ENCODE measurements around the gene PWP2.
"Not testable (repeated sequence)": the region's sequence is repeated elsewhere in the genome, so short reads cannot be mapped to it uniquely, and the experiment has no call there.

PWP2 gene

DNA sequence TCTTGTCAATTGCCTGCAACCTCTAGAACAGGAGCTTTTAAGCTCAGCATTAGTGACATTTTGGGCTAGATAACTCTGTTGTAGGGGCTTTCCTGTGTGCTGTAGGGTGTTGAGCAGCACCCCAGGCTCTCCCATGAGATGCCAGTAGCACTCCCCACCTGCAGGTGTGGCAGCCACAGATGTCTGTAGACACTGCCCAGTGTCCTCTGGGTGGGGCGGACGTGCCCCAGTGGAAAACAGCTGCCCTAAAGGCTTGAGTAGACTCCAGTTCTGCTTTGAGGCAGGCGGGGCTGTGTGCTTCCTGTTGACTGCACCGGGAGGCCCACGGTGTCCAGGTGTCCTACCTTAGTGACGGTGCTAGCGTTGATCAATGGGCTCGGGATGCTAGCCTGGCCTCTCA is 16.9 kb upstream of the PWP2 start:
- ATAC-seq (ENCODE audit: low read depth) (no peak), DNase-seq (ENCODE audit: low spot score) (no peak)
- H3K4me1 ChIP-seq (ENCODE audit: insufficient read depth, poor library complexity, severe bottlenecking): no peaks in the 10 kb centered on the region
- H3K36me3 ChIP-seq (ENCODE audit: low read depth): peaks cover 73% of the 10 kb centered on the region
- no peak overlapping the region for H3K27ac ChIP-seq (ENCODE audit: poor library complexity, severe bottlenecking)
- H3K4me3 ChIP-seq (ENCODE audit: severe bottlenecking): no peak overlapping the region
- no peaks in the 10 kb centered on the region for H3K9me3 ChIP-seq (ENCODE audit: severe bottlenecking)
- TF ChIP-seq, protein P1, sequence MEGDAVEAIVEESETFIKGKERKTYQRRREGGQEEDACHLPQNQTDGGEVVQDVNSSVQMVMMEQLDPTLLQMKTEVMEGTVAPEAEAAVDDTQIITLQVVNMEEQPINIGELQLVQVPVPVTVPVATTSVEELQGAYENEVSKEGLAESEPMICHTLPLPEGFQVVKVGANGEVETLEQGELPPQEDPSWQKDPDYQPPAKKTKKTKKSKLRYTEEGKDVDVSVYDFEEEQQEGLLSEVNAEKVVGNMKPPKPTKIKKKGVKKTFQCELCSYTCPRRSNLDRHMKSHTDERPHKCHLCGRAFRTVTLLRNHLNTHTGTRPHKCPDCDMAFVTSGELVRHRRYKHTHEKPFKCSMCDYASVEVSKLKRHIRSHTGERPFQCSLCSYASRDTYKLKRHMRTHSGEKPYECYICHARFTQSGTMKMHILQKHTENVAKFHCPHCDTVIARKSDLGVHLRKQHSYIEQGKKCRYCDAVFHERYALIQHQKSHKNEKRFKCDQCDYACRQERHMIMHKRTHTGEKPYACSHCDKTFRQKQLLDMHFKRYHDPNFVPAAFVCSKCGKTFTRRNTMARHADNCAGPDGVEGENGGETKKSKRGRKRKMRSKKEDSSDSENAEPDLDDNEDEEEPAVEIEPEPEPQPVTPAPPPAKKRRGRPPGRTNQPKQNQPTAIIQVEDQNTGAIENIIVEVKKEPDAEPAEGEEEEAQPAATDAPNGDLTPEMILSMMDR (IDR thresholded peaks at IDR 0.05; ENCODE audit: poor library complexity, severe bottlenecking): no peak
- H3K27me3 ChIP-seq (ENCODE audit: insufficient read depth, poor library complexity, severe bottlenecking): no peaks in the 10 kb centered on the region

DNA sequence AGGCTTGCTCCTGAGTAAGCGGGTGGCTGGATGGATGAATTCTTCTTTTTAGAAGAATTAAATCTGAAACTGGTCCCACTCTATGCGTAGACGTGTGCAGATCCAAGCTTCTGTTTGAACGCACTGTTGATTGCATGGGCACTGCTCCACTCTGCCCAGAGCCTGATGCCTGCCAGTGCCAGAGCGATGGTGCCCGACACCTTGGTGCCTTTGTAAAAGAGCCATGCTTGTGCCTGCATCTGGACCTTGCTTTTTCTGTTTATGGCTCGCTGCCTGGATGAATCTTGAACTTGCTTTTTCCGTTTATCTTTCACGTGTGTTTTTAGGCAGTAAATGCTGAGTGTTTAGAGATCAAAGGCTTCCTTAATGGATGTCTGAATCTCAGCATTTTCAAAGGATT is 15.0 kb upstream of the PWP2 start:
- Histone ChIP-seq H3K4me3 (ENCODE audit: severe bottlenecking) (no peak overlapping the region), H3K4me1 (ENCODE audit: insufficient read depth, poor library complexity, severe bottlenecking) (no peaks in the 10 kb centered on the region), H3K27ac (ENCODE audit: poor library complexity, severe bottlenecking) (no peak overlapping the region), H3K27me3 (ENCODE audit: insufficient read depth, poor library complexity, severe bottlenecking) (no peaks in the 10 kb centered on the region), H3K9me3 (ENCODE audit: severe bottlenecking) (no peaks in the 10 kb centered on the region), H3K36me3 (ENCODE audit: low read depth) (peaks cover 69% of the 10 kb centered on the region)
- DNase-seq (ENCODE audit: low spot score) (no peak), ATAC-seq (ENCODE audit: low read depth) (no peak)
- TF ChIP-seq, protein P1 (IDR thresholded peaks at IDR 0.05; ENCODE audit: poor library complexity, severe bottlenecking): no peak

DNA sequence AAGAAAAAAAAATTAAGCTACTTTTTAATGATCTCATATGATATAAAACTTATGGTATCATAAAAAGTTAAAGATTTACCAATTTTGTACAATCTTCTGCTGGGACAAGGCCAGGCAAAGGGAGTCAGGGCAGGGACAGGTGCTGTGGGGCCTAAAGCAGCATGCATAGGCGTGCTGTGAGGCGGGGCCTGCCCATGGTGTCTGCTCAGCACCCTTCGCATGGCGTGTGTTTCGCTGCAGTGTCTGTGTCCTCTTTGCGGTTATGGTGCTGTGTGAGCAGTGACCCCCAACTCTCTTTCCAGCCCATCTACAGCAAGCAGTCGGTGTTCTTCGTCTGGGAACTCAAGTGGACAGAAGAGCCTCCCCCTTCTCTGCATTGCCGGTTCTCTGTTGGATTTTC is 13.4 kb upstream of the PWP2 start:
- Histone ChIP-seq H3K36me3 (ENCODE audit: low read depth) (peaks cover 57% of the 10 kb centered on the region), H3K9me3 (ENCODE audit: severe bottlenecking) (no peaks in the 10 kb centered on the region)

DNA sequence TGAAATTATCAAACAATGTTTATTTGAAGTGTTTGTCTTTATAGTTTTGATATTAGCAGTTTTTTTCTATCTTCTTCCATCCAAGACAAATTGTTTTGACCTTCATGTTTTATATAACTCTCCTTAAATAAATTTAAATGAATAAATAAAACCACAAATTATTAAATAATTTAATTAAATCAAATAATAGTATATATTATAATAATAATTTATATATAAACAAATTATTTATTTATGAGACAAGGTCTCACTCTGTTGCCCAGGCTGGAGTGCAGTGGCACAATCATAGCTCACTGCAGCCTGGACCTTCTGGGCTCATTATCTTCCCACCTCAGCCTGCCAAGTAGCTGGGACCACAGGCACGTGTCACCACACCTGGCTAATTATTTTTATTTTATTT is 12.4 kb upstream of the PWP2 start:
- DNase-seq (ENCODE audit: low spot score) (no peak), ATAC-seq (ENCODE audit: low read depth) (no peak)
- Histone ChIP-seq H3K27ac (ENCODE audit: poor library complexity, severe bottlenecking) (no peak overlapping the region), H3K9me3 (ENCODE audit: severe bottlenecking) (no peaks in the 10 kb centered on the region), H3K4me3 (ENCODE audit: severe bottlenecking) (no peak overlapping the region), H3K4me1 (ENCODE audit: insufficient read depth, poor library complexity, severe bottlenecking) (no peaks in the 10 kb centered on the region), H3K27me3 (ENCODE audit: insufficient read depth, poor library complexity, severe bottlenecking) (no peaks in the 10 kb centered on the region), H3K36me3 (ENCODE audit: low read depth) (peaks cover 50% of the 10 kb centered on the region)
- TF ChIP-seq, protein P1 (IDR thresholded peaks at IDR 0.05; ENCODE audit: poor library complexity, severe bottlenecking): no peak

More for the DNA sequence above, 13.4 kb upstream of the PWP2 start:
- no peak for ATAC-seq (ENCODE audit: low read depth)
- TF ChIP-seq, protein P1 (IDR thresholded peaks at IDR 0.05; ENCODE audit: poor library complexity, severe bottlenecking): no peak
- Histone ChIP-seq H3K4me1 (ENCODE audit: insufficient read depth, poor library complexity, severe bottlenecking) (no peaks in the 10 kb centered on the region), H3K4me3 (ENCODE audit: severe bottlenecking) (no peak overlapping the region), H3K27ac (ENCODE audit: poor library complexity, severe bottlenecking) (no peak overlapping the region), H3K27me3 (ENCODE audit: insufficient read depth, poor library complexity, severe bottlenecking) (no peaks in the 10 kb centered on the region)
- no peak for DNase-seq (ENCODE audit: low spot score)

DNA sequence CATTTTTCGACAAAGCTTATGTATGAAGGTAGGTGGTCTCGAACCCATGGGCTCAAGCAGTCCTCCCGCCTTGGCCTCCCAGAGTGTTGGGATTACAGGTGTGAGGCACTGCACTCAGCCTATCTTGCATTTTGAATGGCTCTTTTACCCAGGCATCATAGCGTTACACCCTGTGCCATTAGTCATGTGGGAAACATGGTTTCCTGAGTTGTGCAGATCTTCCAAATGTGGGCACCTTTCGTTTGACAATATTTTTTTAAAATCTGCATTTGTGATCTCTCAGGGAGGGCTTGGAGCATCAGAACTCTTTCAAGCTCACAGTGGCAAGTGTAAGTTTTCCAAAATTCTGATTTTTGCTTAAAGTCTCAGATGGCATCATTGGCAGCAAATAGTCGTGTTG is 8.7 kb upstream of the PWP2 start:
- H3K27me3 ChIP-seq (ENCODE audit: insufficient read depth, poor library complexity, severe bottlenecking); H3K4me3 ChIP-seq (ENCODE audit: severe bottlenecking); ATAC-seq (ENCODE audit: low read depth); H3K27ac ChIP-seq (ENCODE audit: poor library complexity, severe bottlenecking); H3K9me3 ChIP-seq (ENCODE audit: severe bottlenecking); H3K4me1 ChIP-seq (ENCODE audit: insufficient read depth, poor library complexity, severe bottlenecking); DNase-seq (ENCODE audit: low spot score): not testable (repeated sequence)
- H3K36me3 ChIP-seq (ENCODE audit: low read depth): peaks cover 21% of the 10 kb centered on the region

DNA sequence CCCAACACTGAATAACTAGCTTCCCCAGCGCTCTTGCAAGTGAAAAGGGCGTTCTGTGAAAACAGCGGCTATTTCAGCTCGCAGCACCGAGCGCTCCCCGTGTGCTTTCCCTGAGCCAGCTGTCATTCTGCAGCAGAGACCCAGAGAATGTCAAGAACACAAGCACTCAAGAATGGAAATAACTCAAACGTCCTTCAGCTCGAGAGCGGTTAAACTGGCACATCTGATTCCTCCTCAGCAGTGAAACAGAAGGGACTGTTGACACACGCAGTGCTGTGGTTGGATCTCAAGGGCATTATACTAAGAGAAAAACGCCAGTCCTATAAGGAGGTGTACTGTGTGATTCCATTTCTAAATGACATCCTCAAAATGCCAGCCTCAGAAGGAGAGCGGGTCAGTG is 8.2 kb upstream of the PWP2 start:
- not testable (repeated sequence) for H3K4me1 ChIP-seq (ENCODE audit: insufficient read depth, poor library complexity, severe bottlenecking); H3K27ac ChIP-seq (ENCODE audit: poor library complexity, severe bottlenecking); DNase-seq (ENCODE audit: low spot score); H3K9me3 ChIP-seq (ENCODE audit: severe bottlenecking); H3K4me3 ChIP-seq (ENCODE audit: severe bottlenecking); ATAC-seq (ENCODE audit: low read depth); H3K27me3 ChIP-seq (ENCODE audit: insufficient read depth, poor library complexity, severe bottlenecking)
- peaks cover 17% of the 10 kb centered on the region for H3K36me3 ChIP-seq (ENCODE audit: low read depth)

DNA sequence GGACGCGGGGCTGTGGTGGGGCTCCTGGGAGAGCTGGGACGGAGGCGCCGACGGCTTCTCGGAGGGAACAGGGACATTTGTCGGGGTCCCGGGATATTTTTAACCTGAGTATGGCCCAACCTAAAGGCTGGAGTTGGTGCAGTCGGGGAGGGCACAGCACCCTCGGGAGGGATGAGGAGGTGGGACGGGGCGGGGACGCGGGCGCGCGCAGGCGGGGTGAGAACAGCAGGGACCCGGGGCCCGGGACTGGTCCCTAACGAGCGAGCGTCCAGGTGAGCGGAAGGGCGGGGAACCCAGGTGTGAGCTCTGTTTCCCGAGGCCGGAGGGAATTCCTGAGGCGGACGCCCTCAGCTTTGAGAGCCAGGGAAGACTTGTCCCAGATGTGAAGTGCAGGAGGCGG is 390 bp downstream of the PWP2 start:
- not testable (repeated sequence) for H3K27ac ChIP-seq (ENCODE audit: poor library complexity, severe bottlenecking); H3K27me3 ChIP-seq (ENCODE audit: insufficient read depth, poor library complexity, severe bottlenecking); H3K9me3 ChIP-seq (ENCODE audit: severe bottlenecking); H3K4me3 ChIP-seq (ENCODE audit: severe bottlenecking); DNase-seq (ENCODE audit: low spot score); H3K36me3 ChIP-seq (ENCODE audit: low read depth); H3K4me1 ChIP-seq (ENCODE audit: insufficient read depth, poor library complexity, severe bottlenecking)
- ATAC-seq (ENCODE audit: low read depth): peak; percentile 73

DNA sequence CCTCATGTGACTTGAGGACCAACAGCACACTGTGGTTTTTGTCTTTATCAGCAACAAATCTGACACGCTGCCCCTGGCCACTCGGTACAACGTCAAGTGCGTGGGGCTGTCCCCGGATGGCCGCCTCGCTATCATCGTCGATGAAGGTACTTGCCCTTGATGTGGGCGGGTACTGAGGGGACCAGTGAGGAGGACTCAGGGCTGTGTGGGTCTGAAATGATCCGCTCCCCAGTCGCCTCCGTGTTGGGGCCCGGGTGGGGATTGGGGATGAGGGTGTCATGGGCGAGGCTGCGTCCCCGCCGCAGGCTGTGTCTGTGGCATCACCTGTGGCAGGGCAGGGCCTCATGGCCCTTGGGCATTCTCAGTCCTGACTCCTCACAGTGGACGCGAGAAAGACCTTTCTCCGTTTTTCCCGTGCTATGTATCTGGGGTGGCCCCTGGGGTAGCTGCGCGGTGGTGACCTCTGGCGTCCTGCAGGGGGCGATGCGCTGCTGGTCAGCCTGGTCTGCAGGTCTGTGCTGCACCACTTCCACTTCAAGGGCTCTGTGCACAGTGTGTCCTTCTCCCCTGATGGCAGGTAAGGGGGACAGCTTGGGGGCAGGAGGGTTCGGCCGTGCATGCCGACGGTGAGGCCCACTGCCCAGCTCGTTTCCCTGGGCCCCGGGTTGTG is 6.6 kb downstream of the PWP2 start:
- ATAC-seq (ENCODE audit: low read depth); H3K9me3 ChIP-seq (ENCODE audit: severe bottlenecking); H3K4me3 ChIP-seq (ENCODE audit: severe bottlenecking); DNase-seq (ENCODE audit: low spot score); H3K27ac ChIP-seq (ENCODE audit: poor library complexity, severe bottlenecking); H3K36me3 ChIP-seq (ENCODE audit: low read depth); H3K27me3 ChIP-seq (ENCODE audit: insufficient read depth, poor library complexity, severe bottlenecking); H3K4me1 ChIP-seq (ENCODE audit: insufficient read depth, poor library complexity, severe bottlenecking): not testable (repeated sequence)

Data from RWPE2 (cell line).